T-cell (primary cell): ENCODE data around the gene NUDCD3. TPM values are rescaled to one million over a fixed set of nuclear protein-coding genes. Genes with fewer than 3 reads are reported as not detected.

ENCODE experiments used
- ATAC-seq, 4 experiments: fragments of 200-7000 bp in 3 of 4; fragments of 150-1000 bp in 1 of 4; cut with Tn5 transposase; replicated peaks in 1 of 4; 1 replicate in 3 of 4; 2 replicates in 1 of 4; pipeline ENCODE4 v1.10.0; 2021; ENCODE audit warnings: moderate library complexity in 3 of 4, mild to moderate bottlenecking in 2 of 4, moderate number of reproducible peaks in 1 of 4
- CTCF ChIA-PET, 2 donors: fragments of 300-600 bp; sonication (Branson Sonifier 250); formaldehyde crosslinking; loops; one replicate each; lab custom pipeline; 2022; ENCODE audit warnings: antibody characterized with exemption in 2 of 2; lab: Charles Lee
- POLR2A ChIA-PET, 2 donors: fragments of 300-600 bp; sonication (Branson Sonifier 250); formaldehyde crosslinking; loops; one replicate each; lab custom pipeline; 2022; ENCODE audit warnings: antibody characterized with exemption in 2 of 2; lab: Charles Lee
- DNase-seq, 35 experiments: peaks; one replicate each; pipeline versions ENCODE4 v3.0.0 to v3.0.0-alpha.2; 2013 to 2023
- H3K27ac ChIP-seq: one replicate; pipeline ENCODE4 v1.5.1; 2013; ENCODE audit warnings: low read length
- H3K27me3 ChIP-seq, 2 experiments: replicated peaks in 1 of 2; 1 replicate in 1 of 2; 2 replicates in 1 of 2; pipeline versions ENCODE4 v1.6.1 to v1.7.0; 2013; ENCODE audit warnings: low read length in 1 of 2, mixed read lengths in 1 of 2; ENCODE audit not compliant: control insufficient read depth in 2 of 2, insufficient read depth in 2 of 2; ENCODE audit errors: extremely low read depth in 1 of 2
- H3K36me3 ChIP-seq, 2 donors: 1 replicate in 1 of 2; 2 replicates in 1 of 2; pipeline versions ENCODE4 v1.6.1 to v1.7.0; 2013; ENCODE audit warnings: low read length in 1 of 2; ENCODE audit not compliant: control insufficient read depth in 2 of 2, insufficient read depth in 1 of 2; ENCODE audit errors: extremely low read depth in 1 of 2
- H3K4me1 ChIP-seq, 2 experiments: 1 replicate in 1 of 2; 2 replicates in 1 of 2; pipeline versions ENCODE4 v1.6.1 to v1.7.0; 2013; ENCODE audit warnings: low read length in 2 of 2, mixed read lengths in 1 of 2; ENCODE audit not compliant: insufficient read depth in 2 of 2, control insufficient read depth in 1 of 2; ENCODE audit errors: extremely low read depth in 1 of 2
- H3K4me3 ChIP-seq, 2 donors: 1 replicate in 1 of 2; 2 replicates in 1 of 2; pipeline versions ENCODE4 v1.5.1 to v1.7.0; 2013; ENCODE audit warnings: mild to moderate bottlenecking in 2 of 2, low read length in 1 of 2, moderate library complexity in 1 of 2; ENCODE audit not compliant: control insufficient read depth in 1 of 2; ENCODE audit errors: extremely low read depth in 1 of 2
- H3K9me3 ChIP-seq: 2 replicates; pipeline ENCODE4 v1.7.0; 2013
- H3K27ac Mint-ChIP-seq, 2 donors: one replicate each; pipeline ENCODE4 v1.8.0; 2020 to 2021; ENCODE audit warnings: mild to moderate bottlenecking in 2 of 2, mixed read lengths in 2 of 2
- H3K27me3 Mint-ChIP-seq, 2 donors: one replicate each; pipeline ENCODE4 v1.8.0; 2021 to 2022; ENCODE audit warnings: mixed read lengths in 2 of 2
- H3K36me3 Mint-ChIP-seq: one replicate; pipeline ENCODE4 v1.8.0; 2021; ENCODE audit warnings: mixed read lengths
- H3K4me1 Mint-ChIP-seq, 3 donors: one replicate each; pipeline ENCODE4 v1.8.0; 2020 to 2022; ENCODE audit warnings: mixed read lengths in 3 of 3, mild to moderate bottlenecking in 1 of 3
- H3K4me3 Mint-ChIP-seq, 3 donors: one replicate each; pipeline ENCODE4 v1.8.0; 2020 to 2022; ENCODE audit warnings: mild to moderate bottlenecking in 3 of 3, mixed read lengths in 3 of 3, moderate library complexity in 3 of 3
- H3K9me3 Mint-ChIP-seq, 3 donors: one replicate each; pipeline ENCODE4 v1.8.0; 2020 to 2022; ENCODE audit warnings: mixed read lengths in 3 of 3
- WGBS: methylation state at CpG from one replicate; pipeline ENCODE4 v1.1.5; 2013; ENCODE audit warnings: missing lambda C conversion rate; ENCODE audit not compliant: insufficient coverage; 5-methylcytosine and 5-hydroxymethylcytosine counted together
- total RNA-seq, 35 experiments: library from RNA in 6 of 35; stranded (reverse) in 6 of 35; fragments of 120-200 nt in 1 of 35; gene quantifications; one replicate each; pipeline versions ENCODE4 v1.2.1 to v1.2.4 and lab custom pipeline; 2013 to 2026

Gene NUDCD3
- total RNA-seq: 100 to 1,000 TPM in 1 of 5 donors, 10 to 100 TPM in 4; 87.9 to 106 (median 95.9) TPM
- total RNA-seq (2013): 76.8 TPM
- total RNA-seq (lab: John Stamatoyannopoulos, UW): 39.8 to 139 (median 90.0) reads per million in 29 experiments

- peaks cover 0 to 3% of the 10 kb centered on the region in 2 donors for H3K36me3 ChIP-seq
- peak; percentile 68 to 89 (median 79) for DNase-seq
- Mint-ChIP-seq H3K27me3 (peaks cover 0 to 3% of the 10 kb centered on the region in 2 donors), H3K36me3 (peaks cover 16% of the 10 kb centered on the region), H3K27ac (peak within 1 kb of the TSS; percentile 94 to 97), H3K4me1 (peaks cover 47 to 50% (median 48%) of the 10 kb centered on the region in 3 donors), H3K4me3 (peak within 1 kb of the TSS; percentile 88), H3K9me3 (no peaks in the 10 kb centered on the region)
- WGBS: under 1% methylated on average over 60 of the region's 63 CpGs
- ATAC-seq: peak; percentile 76 to 82 (median 80)
- POLR2A ChIA-PET: interaction anchor here (0.6 to 1.8 kb wide), 6 partner anchors 10 to 91 kb away, joined by 3 to 6 read pairs (median 3); partner anchors contain the start of gene DDX56 (in 1 of the 2)
- no peaks in the 10 kb centered on the region for H3K9me3 ChIP-seq
- H3K27me3 ChIP-seq: no peaks in the 10 kb centered on the region
- H3K4me3 ChIP-seq: peak within 1 kb of the TSS; percentile 78 to 95
- CTCF ChIA-PET: interaction anchor here (0.6 to 1.5 kb wide), 9 partner anchors 9 to 290 kb away, joined by 3 to 6 read pairs (median 5); partner anchors contain the start of gene YKT6 (in 1 of the 2)
- peaks cover 25 to 33% of the 10 kb centered on the region in 2 experiments for H3K4me1 ChIP-seq
- H3K27ac ChIP-seq: peak within 1 kb of the TSS; percentile 81
Measured at GRCh38 chr7:44490351-44491200, at the start of gene NUDCD3. Gene NUDCD3 (minus strand): TSS chr7:44490658. CDS start chr7:44490600, 58 bp downstream.

- POLR2A ChIA-PET: no interaction called here
- CTCF ChIA-PET: no interaction called here
- H3K4me1 Mint-ChIP-seq: no peaks in the 10 kb centered on the region
Measured at GRCh38 chr7:44539669-44540506, 49.4 kb upstream of the NUDCD3 start.

GRCh38 chr7:44538798-44539668 is 48.6 kb upstream of the NUDCD3 start:
- ChIA-PET POLR2A (no interaction called here), CTCF (no interaction called here)
- Histone ChIP-seq H3K4me3 (no peak overlapping the region), H3K27me3 (peaks cover 0 to 11% of the 10 kb centered on the region in 2 experiments), H3K4me1 (no peaks in the 10 kb centered on the region), H3K9me3 (no peaks in the 10 kb centered on the region), H3K36me3 (no peaks in the 10 kb centered on the region), H3K27ac (no peak overlapping the region)
- Mint-ChIP-seq H3K4me1 (no peaks in the 10 kb centered on the region), H3K27me3 (peaks cover 0 to 4% of the 10 kb centered on the region in 2 donors), H3K27ac (no peak overlapping the region), H3K4me3 (no peak overlapping the region), H3K36me3 (no peaks in the 10 kb centered on the region), H3K9me3 (no peaks in the 10 kb centered on the region)
- no peak for DNase-seq
- ATAC-seq: no peak
- 90% methylated on average over 26 of the region's 32 CpGs for WGBS

More at GRCh38 chr7:44539669-44540506, 49.4 kb upstream of the NUDCD3 start:
- Mint-ChIP-seq H3K27me3 (peaks cover 0 to 4% of the 10 kb centered on the region in 2 donors), H3K4me3 (no peak overlapping the region), H3K9me3 (no peaks in the 10 kb centered on the region), H3K36me3 (no peaks in the 10 kb centered on the region), H3K27ac (no peak overlapping the region)
- Histone ChIP-seq H3K9me3 (no peaks in the 10 kb centered on the region), H3K4me3 (no peak overlapping the region), H3K27ac (no peak overlapping the region), H3K27me3 (peaks cover 0 to 11% of the 10 kb centered on the region in 2 experiments), H3K36me3 (no peaks in the 10 kb centered on the region), H3K4me1 (no peaks in the 10 kb centered on the region)
- DNase-seq: no peak
- no peak for ATAC-seq
- 88% methylated on average over 23 of the region's 27 CpGs for WGBS

GRCh38 chr7:44538093-44538797 is 47.8 kb upstream of the NUDCD3 start:
- Mint-ChIP-seq H3K36me3 (no peaks in the 10 kb centered on the region), H3K4me1 (no peaks in the 10 kb centered on the region), H3K27me3 (peaks cover 0 to 4% of the 10 kb centered on the region in 2 donors), H3K27ac (no peak overlapping the region), H3K9me3 (no peaks in the 10 kb centered on the region), H3K4me3 (no peak overlapping the region)
- Histone ChIP-seq H3K36me3 (no peaks in the 10 kb centered on the region), H3K4me1 (no peaks in the 10 kb centered on the region), H3K27ac (no peak overlapping the region), H3K4me3 (no peak overlapping the region), H3K27me3 (peaks cover 0 to 11% of the 10 kb centered on the region in 2 experiments), H3K9me3 (no peaks in the 10 kb centered on the region)
- ChIA-PET CTCF (interaction anchor here in 1 of 2 donors (0.6 kb wide), 1 partner anchor 235 kb away, joined by 3 read pairs; no protein-coding TSS in a partner anchor), POLR2A (no interaction called here)
- ATAC-seq (no peak), DNase-seq (no peak)
- 79% methylated on average over 12 of the region's 17 CpGs for WGBS

GRCh38 chr7:44537442-44537841 is 47.0 kb upstream of the NUDCD3 start:
- H3K27me3 Mint-ChIP-seq: peaks cover 0 to 4% of the 10 kb centered on the region in 2 donors
- H3K4me1 Mint-ChIP-seq: no peaks in the 10 kb centered on the region
- peaks cover 0 to 11% of the 10 kb centered on the region in 2 experiments for H3K27me3 ChIP-seq
- DNase-seq: no peak
- H3K27ac ChIP-seq: no peak overlapping the region
- ChIA-PET CTCF (interaction anchor here in 1 of 2 donors (0.6 kb wide), 1 partner anchor 236 kb away, joined by 3 read pairs; no protein-coding TSS in a partner anchor), POLR2A (no interaction called here)
- no peaks in the 10 kb centered on the region for H3K36me3 Mint-ChIP-seq
- no peak overlapping the region for H3K4me3 ChIP-seq
- H3K4me1 ChIP-seq: no peaks in the 10 kb centered on the region
- H3K36me3 ChIP-seq: no peaks in the 10 kb centered on the region
- H3K9me3 Mint-ChIP-seq: no peaks in the 10 kb centered on the region
- no peak overlapping the region for H3K4me3 Mint-ChIP-seq
- WGBS: 86% methylated on average over 3 of the region's 6 CpGs
- H3K27ac Mint-ChIP-seq: no peak overlapping the region
- no peak for ATAC-seq
- no peaks in the 10 kb centered on the region for H3K9me3 ChIP-seq
